Panc1 (cell line): ENCODE measurements around the gene TMEM235. TPM values are rescaled to one million over a fixed set of nuclear protein-coding genes. Genes with fewer than 3 reads are reported as not detected.
A peak's percentile ranks its signal among the peaks of the same experiment; 100 is the strongest.
"Not testable (repeated sequence)": the region's sequence is repeated elsewhere in the genome, so short reads cannot be mapped to it uniquely, and the experiment has no call there.

Experiments
- ATAC-seq: fragments of 200-7000 bp; cut with Tn5 transposase; 2 replicates; pipeline ENCODE4 v1.9.1; 2020; ENCODE audit warnings: mild to moderate bottlenecking, moderate library complexity
- BruUV-seq: library from RNA; stranded (reverse); fragments of 400-500 nt; replicated peaks from 2 replicates; lab custom pipeline; 2021; lab: Mats Ljungman, UMichigan
- CTCF ChIA-PET: fragments of 300-600 bp; sonication (Branson Sonifier 250); formaldehyde crosslinking; loops from one replicate; lab custom pipeline; 2022; ENCODE audit warnings: antibody characterized with exemption; lab: Charles Lee
- POLR2A ChIA-PET: fragments of 300-600 bp; sonication (Branson Sonifier 250); formaldehyde crosslinking; loops from one replicate; lab custom pipeline; 2022; ENCODE audit warnings: antibody characterized with exemption; lab: Charles Lee
- DNase-seq: peaks from one replicate; pipeline ENCODE4 v3.0.0-alpha.2; 2010; ENCODE audit warnings: low read depth, low spot score
- H3K27ac ChIP-seq: 2 replicates; pipeline ENCODE4 v1.5.1; 2011; ENCODE audit warnings: mild to moderate bottlenecking, low read length, inconsistent platforms
- H3K27me3 ChIP-seq: fragments of 200-500 bp; sonication (Bioruptor generic); 2 replicates; pipeline ENCODE4 v1.6.0; 2014; ENCODE audit warnings: low read length, inconsistent platforms; ENCODE audit not compliant: control insufficient read depth, insufficient read depth
- H3K36me3 ChIP-seq: fragments of 200-500 bp; sonication (Bioruptor generic); 2 replicates; pipeline ENCODE4 v1.5.1; 2014; ENCODE audit warnings: inconsistent platforms, mild to moderate bottlenecking, low read length, moderate library complexity; ENCODE audit not compliant: control insufficient read depth, insufficient read depth
- H3K4me1 ChIP-seq: 2 replicates; pipeline ENCODE4 v1.5.1; 2011; ENCODE audit warnings: inconsistent platforms, mild to moderate bottlenecking, low read length, moderate library complexity; ENCODE audit not compliant: control insufficient read depth, insufficient read depth
- H3K4me3 ChIP-seq, 2 experiments: 2 replicates each; pipeline ENCODE4 v1.5.1; 2011 to 2012; ENCODE audit warnings: low read depth in 2 of 2, low read length in 2 of 2, mild to moderate bottlenecking in 2 of 2, inconsistent platforms in 1 of 2, moderate library complexity in 1 of 2
- H3K9me3 ChIP-seq: fragments of 200-500 bp; sonication (Bioruptor generic); 2 replicates; pipeline ENCODE4 v1.5.1; 2014; ENCODE audit warnings: low read depth, mild to moderate bottlenecking, inconsistent platforms, low read length, moderate library complexity; ENCODE audit not compliant: control insufficient read depth, insufficient read depth
- CTCF ChIP-seq: fragments of 450-650 bp; IDR thresholded peaks from 2 replicates; pipeline ENCODE4 v1.5.1; 2017; ENCODE audit warnings: mild to moderate bottlenecking
- POLR2AphosphoS5 ChIP-seq: IDR thresholded peaks from 2 replicates; pipeline ENCODE4 v1.6.1; 2012; ENCODE audit warnings: mild to moderate bottlenecking, low read depth, low read length, moderate library complexity
- REST ChIP-seq, 2 experiments: IDR thresholded peaks; 2 replicates each; pipeline ENCODE4 v1.6.1; 2011 to 2012; ENCODE audit warnings: low read depth in 2 of 2, control low read depth in 1 of 2, low read length in 1 of 2, mild to moderate bottlenecking in 1 of 2, moderate library complexity in 1 of 2; ENCODE audit not compliant: insufficient read depth in 1 of 2
- SIN3A ChIP-seq: IDR thresholded peaks from 2 replicates; pipeline ENCODE4 v1.6.1; 2012; ENCODE audit warnings: low read depth, mild to moderate bottlenecking, low read length, moderate library complexity, borderline replicate concordance; ENCODE audit not compliant: insufficient read depth
- TCF7L2 ChIP-seq: IDR thresholded peaks from 2 replicates; pipeline ENCODE4 v1.6.1; 2011; ENCODE audit warnings: mild to moderate bottlenecking, low read depth, low read length, inconsistent platforms
- in situ Hi-C: cut with HindIII; loops from 2 replicates; pipeline ENCODE4 v1.10.0; 2016; ENCODE audit warnings: low sequenced_read_pairs, low pct_unique_long_range_greater_than_20kb
- intact Hi-C: fragments of 100-400 bp; cut with micrococcal nuclease; formaldehyde crosslinking; loops from one replicate; pipeline ENCODE4 v1.10.0; 2022; ENCODE audit not compliant: unreplicated experiment
- total RNA-seq: library from RNA; stranded (reverse); gene quantifications from one replicate; pipeline ENCODE4 v1.2.1, GENCODE V29; 2021; ENCODE audit not compliant: unreplicated experiment

The TMEM235 gene
- total RNA-seq, 1 experiment from 2014 or later, result not detected

DNA sequence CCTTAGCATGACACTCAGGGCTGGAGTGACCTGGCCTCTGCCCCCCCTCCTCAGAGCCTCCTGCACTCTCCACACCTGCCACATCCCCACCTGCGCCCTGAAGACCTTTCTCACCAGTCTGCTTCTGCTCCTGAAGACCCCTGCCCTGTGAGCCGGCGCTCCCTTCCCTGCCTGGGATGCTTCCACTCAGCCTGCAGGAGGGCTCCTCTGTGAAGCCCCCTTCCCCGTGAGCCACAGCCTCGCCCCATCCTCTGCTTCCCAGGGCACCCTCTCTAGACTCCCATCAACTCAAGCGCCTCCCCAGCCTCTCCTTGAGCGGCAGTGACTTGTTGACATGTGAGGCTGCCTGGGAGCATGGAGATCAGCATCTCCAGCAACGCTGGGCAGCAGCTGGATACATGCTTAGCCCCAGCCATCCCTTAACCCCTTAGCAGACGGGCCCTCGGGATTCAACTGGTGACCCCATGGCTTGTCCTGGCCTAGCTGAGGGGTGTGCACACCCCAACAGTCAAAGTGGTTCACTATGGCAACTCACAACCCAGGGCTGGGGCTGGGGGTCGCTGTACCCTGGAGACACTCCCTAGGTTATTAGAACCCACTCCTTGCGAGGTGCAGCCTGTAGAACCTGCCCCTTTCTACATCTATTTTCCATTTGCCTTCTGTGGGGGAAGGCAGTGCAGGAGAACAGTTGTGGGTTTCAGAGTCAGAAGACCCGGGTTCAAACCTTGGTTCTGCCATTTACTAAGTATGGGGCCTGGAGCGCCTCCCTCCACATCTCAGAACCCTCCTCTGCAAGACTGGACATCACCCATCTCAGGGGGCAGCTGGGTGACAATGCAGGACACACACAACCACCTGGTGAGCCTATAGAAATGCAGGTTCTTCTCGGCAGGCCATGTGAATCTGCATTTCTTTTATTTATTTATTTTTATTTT is 21.5 kb downstream of the TMEM235 start:
- intact Hi-C loops (loop anchor here (5.0 kb wide), 1 partner anchor 169 kb away; no protein-coding TSS in a partner anchor), in situ Hi-C loops (no loop called here)
- H3K4me1 ChIP-seq, result peaks cover 27% of the 10 kb centered on the region
- TF ChIP-seq POLR2AphosphoS5, result no peak
- TF ChIP-seq CTCF, result no peak
- no peak for TF ChIP-seq SIN3A
- TF ChIP-seq TCF7L2, result no peak
- no peak for TF ChIP-seq REST (IDR thresholded peaks at IDR 0.05; ENCODE audit: insufficient read depth in 1 of 2, low read depth in 2 of 2, low read length in 1 of 2)
- no peak overlapping the region for H3K27ac ChIP-seq
- TSS peak; percentile 83 for BruUV-seq
- H3K9me3 ChIP-seq, result no peaks in the 10 kb centered on the region
- ChIA-PET POLR2A (no interaction called here), CTCF (interaction anchor here (1.7 kb wide), 1 partner anchor 17 kb away, joined by 5 read pairs; no protein-coding TSS in a partner anchor)
- DNase-seq, result no peak
- ATAC-seq, result no peak
- H3K27me3 ChIP-seq, result no peaks in the 10 kb centered on the region
- H3K4me3 ChIP-seq, result no peak overlapping the region
- H3K36me3 ChIP-seq, result no peaks in the 10 kb centered on the region

- CTCF ChIA-PET, result not testable (repeated sequence)
These were observed 22.2 kb downstream of the TMEM235 start for GRCh38 chr17:78253636-78253945.

More at GRCh38 chr17:78253636-78253945, 22.2 kb downstream of the TMEM235 start:
- ATAC-seq, DNase-seq, POLR2A ChIA-PET, H3K36me3 ChIP-seq, BruUV-seq, in situ Hi-C loops, H3K9me3 ChIP-seq, H3K27me3 ChIP-seq: not testable (repeated sequence)
- H3K27ac ChIP-seq, result 0 out of 2 replicates have a peak overlapping the region, but pooled peaks have one; percentile 82
- H3K4me1 ChIP-seq, result peaks cover 33% of the 10 kb centered on the region
- intact Hi-C loops, result loop anchor here (5.0 kb wide), 1 partner anchor 169 kb away; no protein-coding TSS in a partner anchor
- H3K4me3 ChIP-seq, result peak overlapping the region; percentile 81 to 88
